ENCODE data around the gene TBC1D9. TPM values are rescaled to one million over a fixed set of nuclear protein-coding genes. Genes with fewer than 3 reads are reported as not detected.

Gene TBC1D9
- polyA plus RNA-seq, 2 of the 4 experiments (the other 2 are of a cell fraction), result 5.6 to 11.8 TPM

- no peak for TF ChIP-seq PBX3 (IDR thresholded peaks at IDR 0.05)
- TF ChIP-seq RNF2 (IDR thresholded peaks at IDR 0.05; ENCODE audit: borderline replicate concordance, low read depth), result no peak
- no peak for TF ChIP-seq EHF (CRISPR knock-in tag; IDR thresholded peaks at IDR 0.05)
- TF ChIP-seq ATOH8 (CRISPR knock-in tag; IDR thresholded peaks at IDR 0.05; ENCODE audit: low read depth), result no peak
- TF ChIP-seq CBX8 (IDR thresholded peaks at IDR 0.05), result no peak
- no peak for TF ChIP-seq ZSCAN20 (CRISPR knock-in tag; IDR thresholded peaks at IDR 0.05)
- TF ChIP-seq MAFK (IDR thresholded peaks at IDR 0.05; ENCODE audit: partially characterized antibody), result no peak
- no peak for TF ChIP-seq HOXB5 (CRISPR knock-in tag; IDR thresholded peaks at IDR 0.05)
- TF ChIP-seq POLR2A (IDR thresholded peaks at IDR 0.05; ENCODE audit: low read length), result no peak
- TF ChIP-seq ZFP36 (IDR thresholded peaks at IDR 0.05; ENCODE audit: borderline replicate concordance, partially characterized antibody), result no peak
Measured at GRCh38 chr4:140630246-140630645, 125.9 kb downstream of the TBC1D9 start (continued).

GRCh38 chr4:140628016-140628415, 128.2 kb downstream of the TBC1D9 start:
- DNase-seq (ENCODE audit: low read depth in 1 of 2, low spot score in 1 of 2) (no peak), FAIRE-seq (no peak), ATAC-seq (no peak)
- H3K9me3 ChIP-seq, result no peaks in the 10 kb centered on the region
- POLR2A ChIA-PET, result no interaction called here
- no peak overlapping the region for H3K27ac ChIP-seq
- 81% methylated on average over 2 of the region's 2 CpGs for WGBS (ENCODE audit: missing lambda C conversion rate)
- H3K4me1 ChIP-seq, result no peaks in the 10 kb centered on the region
- no peak overlapping the region for H3K4me3 ChIP-seq
- CTCF ChIA-PET, result interaction anchor here (0.9 to 2.0 kb wide), 3 partner anchors 9 to 268 kb away, joined by 3 to 6 read pairs (median 3); no protein-coding TSS in a partner anchor
- no peak overlapping the region for H3K4me2 ChIP-seq
- no peak for TF ChIP-seq JUNB (IDR thresholded peaks at IDR 0.05)
- TF ChIP-seq EHF (CRISPR knock-in tag; IDR thresholded peaks at IDR 0.05), result no peak
- no peak for TF ChIP-seq ZSCAN20 (CRISPR knock-in tag; IDR thresholded peaks at IDR 0.05)

- TF ChIP-seq RAD21 (conservative IDR thresholded peaks at IDR 0.05 in 1 of 2, IDR thresholded peaks at IDR 0.05 in 1 of 2) (peak in 1 of 2 experiments; percentile 33; a peak in 2 of 5 replicates), NPAS2 (CRISPR knock-in tag; IDR thresholded peaks at IDR 0.05; ENCODE audit: borderline replicate concordance) (no peak), JUN (IDR thresholded peaks at IDR 0.05) (no peak), SMC3 (IDR thresholded peaks at IDR 0.05) (peak; percentile 26; the same call in 1 of the 3 replicates)
- ChIA-PET CTCF (interaction anchor here (0.9 to 2.0 kb wide), 3 partner anchors 10 to 267 kb away, joined by 3 to 6 read pairs (median 3); no protein-coding TSS in a partner anchor), POLR2A (no interaction called here)
- no peak for DNase-seq (ENCODE audit: low read depth in 1 of 2, low spot score in 1 of 2)
- FAIRE-seq, result no peak
- Histone ChIP-seq H3K4me2 (no peak overlapping the region), H3K4me3 (no peak overlapping the region), H3K27ac (no peak overlapping the region), H3K9me3 (no peaks in the 10 kb centered on the region), H3K4me1 (no peaks in the 10 kb centered on the region)
- no peak for ATAC-seq
- WGBS (ENCODE audit: missing lambda C conversion rate), result 55% methylated on average over 2 of the region's 2 CpGs
Measured at GRCh38 chr4:140626661-140627376, 129.4 kb downstream of the TBC1D9 start.

- H3K9me3 ChIP-seq, result no peaks in the 10 kb centered on the region
- 92% methylated on average over 13 of the region's 33 CpGs for WGBS (ENCODE audit: missing lambda C conversion rate)
- H3K4me1 ChIP-seq, result no peaks in the 10 kb centered on the region
- TF ChIP-seq GATA3 (IDR thresholded peaks at IDR 0.05; ENCODE audit: borderline replicate concordance) (no peak), NPAS2 (CRISPR knock-in tag; IDR thresholded peaks at IDR 0.05; ENCODE audit: borderline replicate concordance) (no peak)
- no peak overlapping the region for H3K4me2 ChIP-seq
- no peak overlapping the region for H3K27ac ChIP-seq
- FAIRE-seq (no peak), DNase-seq (ENCODE audit: low read depth in 1 of 2, low spot score in 1 of 2) (no peak), ATAC-seq (no peak)
- no peak overlapping the region for H3K4me3 ChIP-seq
- POLR2A ChIA-PET, result no interaction called here
- CTCF ChIA-PET, result no interaction called here
Measured at GRCh38 chr4:140622333-140622958, 133.7 kb downstream of the TBC1D9 start.
